ENCODE results near the gene SH3BP4. TPM values are rescaled to one million over a fixed set of nuclear protein-coding genes. Genes with fewer than 3 reads are reported as not detected.

SH3BP4 gene
- total RNA-seq, 1 donor from 2014 or later = 1.1 TPM

DNA sequence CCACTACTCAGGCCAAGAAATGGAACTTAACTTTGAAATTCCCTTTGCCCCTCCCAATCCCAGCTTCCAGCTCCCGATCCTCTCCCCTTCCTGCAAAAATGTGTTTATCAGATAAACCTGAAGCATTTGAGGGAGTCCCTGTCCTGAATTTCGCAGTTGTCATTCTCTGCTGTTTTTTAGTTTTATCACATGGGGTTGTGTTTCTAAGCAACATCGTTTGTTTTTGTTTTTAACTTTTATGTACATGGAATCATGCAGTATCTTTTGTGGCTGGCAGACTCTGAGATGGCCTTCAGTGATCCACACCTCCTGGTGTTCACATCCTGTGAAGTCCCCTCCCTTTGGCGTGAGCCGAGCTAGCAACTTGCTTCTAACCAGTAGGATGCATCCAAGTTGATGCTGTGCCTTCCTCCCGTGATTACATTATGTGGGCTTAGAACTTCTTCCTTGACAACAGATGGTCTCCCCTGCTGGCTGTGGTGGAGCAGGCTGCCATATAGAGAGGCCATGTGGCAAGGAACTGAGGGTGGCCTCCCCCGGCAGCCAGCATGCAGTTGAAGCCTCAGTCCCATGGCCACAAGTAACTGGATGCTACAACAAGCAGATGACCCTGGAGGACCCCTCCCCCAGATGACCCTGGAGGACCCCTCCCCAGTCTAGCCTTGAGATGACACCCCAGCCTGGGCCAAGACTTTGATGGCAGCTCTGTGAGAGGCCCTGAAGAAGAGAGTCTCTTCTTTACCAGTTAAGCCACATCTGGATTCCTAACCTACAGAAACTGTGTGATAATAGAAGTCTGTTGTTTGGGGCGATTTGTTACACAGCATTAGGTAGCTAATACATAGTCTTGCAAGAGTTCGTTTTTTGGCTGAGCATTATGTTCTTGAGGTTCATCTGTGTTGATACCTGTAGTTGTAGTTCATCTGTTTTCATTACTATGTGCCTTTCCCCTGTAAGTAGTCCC is 27.7 kb downstream of the SH3BP4 start:
- ATAC-seq (ENCODE audit: low read depth) (no peak), DNase-seq (no peak)
- no peak for TF ChIP-seq CTCF (IDR thresholded peaks at IDR 0.05)
- Mint-ChIP-seq H3K27me3 (peaks cover 8% of the 10 kb centered on the region), H3K27ac (no peak overlapping the region), H3K36me3 (ENCODE audit: low read depth) (no peaks in the 10 kb centered on the region), H3K4me3 (no peak overlapping the region), H3K9me3 (peaks cover 3% of the 10 kb centered on the region), H3K4me1 (peaks cover 4% of the 10 kb centered on the region)
- intact Hi-C loops (cut with micrococcal nuclease) = no loop called here
- ChIA-PET CTCF (no interaction called here), POLR2A (no interaction called here)

DNA sequence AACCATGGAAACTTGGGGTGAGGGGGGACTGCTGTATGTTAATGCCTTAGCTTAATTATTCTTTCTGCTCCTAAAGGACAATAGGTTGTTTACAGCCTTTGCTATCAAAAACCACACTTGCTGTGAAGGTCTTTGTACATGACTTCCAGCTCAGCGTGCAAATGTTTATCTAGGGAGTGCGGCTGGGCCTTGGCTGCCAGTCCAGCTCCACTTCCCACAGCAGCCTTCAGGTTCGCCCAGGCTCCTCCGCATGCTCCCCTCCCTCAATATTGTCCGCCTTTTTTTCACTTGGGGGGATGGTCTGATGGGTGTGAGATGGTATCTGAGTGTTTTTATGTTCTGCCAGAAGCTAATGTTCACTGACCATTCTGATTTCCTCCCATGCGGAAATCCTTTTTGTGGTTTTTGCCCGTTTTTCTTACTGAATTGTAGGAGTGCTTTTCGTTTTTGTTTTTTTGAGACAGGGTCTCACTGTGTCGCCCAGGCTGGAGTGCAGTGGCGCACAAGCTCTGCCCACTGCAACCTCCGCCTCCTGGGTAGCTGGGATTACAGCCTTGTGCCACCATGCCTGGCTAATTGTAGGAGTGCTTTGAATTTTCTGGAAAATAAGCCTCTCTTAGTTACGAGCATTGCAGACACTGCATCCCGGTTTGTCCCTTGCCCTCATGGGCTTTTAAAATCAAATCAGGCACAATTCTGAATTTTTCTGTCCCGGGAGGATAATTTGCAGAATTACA is 28.8 kb downstream of the SH3BP4 start:
- H3K36me3 Mint-ChIP-seq (ENCODE audit: low read depth) = no peaks in the 10 kb centered on the region
- no peak overlapping the region for H3K27ac Mint-ChIP-seq
- ChIA-PET CTCF (no interaction called here), POLR2A (no interaction called here)
- DNase-seq (no peak), ATAC-seq (ENCODE audit: low read depth) (no peak)
- TF ChIP-seq CTCF (IDR thresholded peaks at IDR 0.05) = no peak
- peaks cover 3% of the 10 kb centered on the region for H3K9me3 Mint-ChIP-seq
- intact Hi-C loops (cut with micrococcal nuclease) = no loop called here
- H3K4me3 Mint-ChIP-seq = no peak overlapping the region
- H3K4me1 Mint-ChIP-seq = peaks cover 4% of the 10 kb centered on the region
- H3K27me3 Mint-ChIP-seq = peaks cover 8% of the 10 kb centered on the region

GRCh38 chr2:234981197-234982095 is 29.6 kb downstream of the SH3BP4 start:
- no peak for ATAC-seq (ENCODE audit: low read depth)
- ChIA-PET POLR2A (no interaction called here), CTCF (no interaction called here)
- H3K4me1 Mint-ChIP-seq = peaks cover 4% of the 10 kb centered on the region
- no peak overlapping the region for H3K27ac Mint-ChIP-seq
- DNase-seq = no peak
- peaks cover 3% of the 10 kb centered on the region for H3K9me3 Mint-ChIP-seq
- no peak for TF ChIP-seq CTCF (IDR thresholded peaks at IDR 0.05)
- H3K36me3 Mint-ChIP-seq (ENCODE audit: low read depth) = no peaks in the 10 kb centered on the region
- H3K4me3 Mint-ChIP-seq = no peak overlapping the region
- peaks cover 8% of the 10 kb centered on the region for H3K27me3 Mint-ChIP-seq
- intact Hi-C loops (cut with micrococcal nuclease) = no loop called here

- peaks cover 8% of the 10 kb centered on the region for H3K27me3 Mint-ChIP-seq
- ATAC-seq (ENCODE audit: low read depth) = no peak
- CTCF ChIA-PET = no interaction called here
- H3K4me1 Mint-ChIP-seq = peaks cover 4% of the 10 kb centered on the region
- intact Hi-C loops (cut with micrococcal nuclease) = no loop called here
- POLR2A ChIA-PET = no interaction called here
- peaks cover 3% of the 10 kb centered on the region for H3K9me3 Mint-ChIP-seq
- H3K36me3 Mint-ChIP-seq (ENCODE audit: low read depth) = no peaks in the 10 kb centered on the region
- DNase-seq = no peak
- no peak overlapping the region for H3K4me3 Mint-ChIP-seq
- TF ChIP-seq CTCF (IDR thresholded peaks at IDR 0.05) = no peak
- H3K27ac Mint-ChIP-seq = no peak overlapping the region
Measured at GRCh38 chr2:234982096-234982834, 30.4 kb downstream of the SH3BP4 start.

Measured in activated B cell treated with CpG ODN at 0.5 μM for 24 hours (primary cell).